Heart left ventricle (tissue), 16 donors: ENCODE measurements around the gene DHCR7. TPM values are rescaled to one million over a fixed set of nuclear protein-coding genes. Genes with fewer than 3 reads are reported as not detected.

Source experiments
- ATAC-seq, 4 donors: fragments of 200-7000 bp; cut with Tn5 transposase; one replicate each; pipeline ENCODE4 v1.9.1; 2020 to 2022; ENCODE audit warnings: moderate library complexity in 4 of 4, mild to moderate bottlenecking in 3 of 4, moderate number of reproducible peaks in 1 of 4
- DNase-seq, 5 donors: peaks; one replicate each; pipeline ENCODE4 v3.0.0-alpha.2; 2020
- H3K27ac ChIP-seq, 12 donors: fragments of 200-600 bp; sonication (generic) in 4 of 12; one replicate each; pipeline versions ENCODE4 v1.5.0 to v1.8.0; 2016 to 2022; ENCODE audit warnings: mild to moderate bottlenecking in 2 of 12
- H3K27me3 ChIP-seq, 9 donors: fragments of 200-600 bp; sonication (generic) in 2 of 9; one replicate each; pipeline versions ENCODE4 v1.5.1 to v1.8.0; 2016 to 2022; ENCODE audit warnings: mild to moderate bottlenecking in 3 of 9
- H3K36me3 ChIP-seq, 9 donors: fragments of 200-600 bp; sonication (generic) in 2 of 9; one replicate each; pipeline versions ENCODE4 v1.5.0 to v1.8.0; 2018 to 2022; ENCODE audit warnings: mild to moderate bottlenecking in 2 of 9
- H3K4me1 ChIP-seq, 12 donors: fragments of 200-600 bp; sonication (generic) in 4 of 12; one replicate each; pipeline versions ENCODE4 v1.5.0 to v1.8.0; 2016 to 2022; ENCODE audit warnings: mild to moderate bottlenecking in 3 of 12
- H3K4me3 ChIP-seq, 12 donors: fragments of 200-600 bp; sonication (generic) in 4 of 12; one replicate each; pipeline versions ENCODE4 v1.5.0 to v1.8.0; 2017 to 2022; ENCODE audit warnings: mild to moderate bottlenecking in 9 of 12, moderate library complexity in 4 of 12
- H3K9me3 ChIP-seq, 12 donors: fragments of 200-600 bp; sonication (generic) in 4 of 12; one replicate each; pipeline versions ENCODE4 v1.5.0 to v1.8.0; 2016 to 2022; ENCODE audit warnings: mild to moderate bottlenecking in 1 of 12
- POLR2A ChIP-seq, 2 donors: fragments of 450-650 bp; IDR thresholded peaks; one replicate each; pipeline ENCODE4 v1.6.1; 2017; ENCODE audit warnings: antibody characterized with exemption in 2 of 2, mild to moderate bottlenecking in 2 of 2, moderate library complexity in 2 of 2
- WGBS, 4 donors: extraction: QIAGEN DNeasy Blood & Tissue Kit in 2 of 4; methylation state at CpG; one replicate each; pipeline versions ENCODE4 v1.1.5 to v1.1.7; 2013 to 2018; 5-methylcytosine and 5-hydroxymethylcytosine counted together
- intact Hi-C, 10 donors: fragments of 100-400 bp; cut with DNase I; formaldehyde crosslinking; loops; one replicate each; pipeline versions ENCODE4 v1.11.1 to v1.14.2; 2022
- polyA plus RNA-seq, 2 donors: library from polyadenylated mRNA; stranded (reverse); fragments of 200-250 nt; gene quantifications; one replicate each; pipeline ENCODE4 v1.2.3, GENCODE V29; 2013
- total RNA-seq, 9 donors: library from RNA; depleted of rRNA in 2 of 9; stranded (reverse); fragments of >200 nt in 2 of 9; fragmentation: NEBNext Ultra II Directional in 3 of 9; extraction: Animal tissue kit (Norgen Biotek cat#: 25700) in 3 of 9; gene quantifications; one replicate each; pipeline versions ENCODE4 v1.1.0 to v1.2.4, GENCODE V29; 2016 to 2023
- TF ChIP-seq, protein P1 (sequence below), 12 donors: fragments of 200-600 bp; sonication (generic) in 4 of 12; IDR thresholded peaks; one replicate each; pipeline versions ENCODE4 v1.5.0 to v1.8.0; 2018 to 2022; ENCODE audit warnings: antibody characterized with exemption in 12 of 12, mild to moderate bottlenecking in 5 of 12
- donor health status: ischemic (EF 13 %, LVEDD 7.1; RV severe dilation, severe dysfunction).
- donor health status: healthy with polysubstance abuse.
- donor health status: DM: no; HTN: yes; CAD: no.
- donor health status: DM: no; HTN: no; CAD: no.
- donor health status: ischemic (EF 25% LVEDD 6.9; RV normal size, moderate dysfunction).
- donor health status: ischemic (EF 25% LVEDD 5.7; RV mildly dilated, moderate dysfunction).
- donor health status: healthy.
- donor health status: DM: yes; HTN: yes; CAD: no.
- donor health status: ischemic (EF 35%, LVEDD 5.7; RV mildly dilated, moderate dysfunction).
- donor health status: nonischemic (EF 11% LVEDD 7.7; RV severe dilation, severe dysfunction).
- donor health status: DM: yes; HTN: yes; CAD: no.
- donor health status: PGD.
- donor health status: ischemic (EF 29% LVEDD 5.4; RV normal size, mild dysfunction).
- donor health status: nonischemic (EF 23%, LVEDD 6.1; RV moderate dilation, normal function).

The DHCR7 gene
- total and polyA plus RNA-seq, 11 donors = 12.6 to 44.5 (median 25.8) TPM

- Histone ChIP-seq H3K9me3 (no peaks in the 10 kb centered on the region), H3K36me3 (peaks cover 0 to 88% (median 55%) of the 10 kb centered on the region in 9 donors), H3K4me1 (peaks cover 0 to 8% (median 0%) of the 10 kb centered on the region in 12 donors), H3K4me3 (no peak overlapping the region), H3K27ac (no peak overlapping the region), H3K27me3 (no peaks in the 10 kb centered on the region)
- DNase-seq (no peak), ATAC-seq (no peak)
- TF ChIP-seq, protein P1, sequence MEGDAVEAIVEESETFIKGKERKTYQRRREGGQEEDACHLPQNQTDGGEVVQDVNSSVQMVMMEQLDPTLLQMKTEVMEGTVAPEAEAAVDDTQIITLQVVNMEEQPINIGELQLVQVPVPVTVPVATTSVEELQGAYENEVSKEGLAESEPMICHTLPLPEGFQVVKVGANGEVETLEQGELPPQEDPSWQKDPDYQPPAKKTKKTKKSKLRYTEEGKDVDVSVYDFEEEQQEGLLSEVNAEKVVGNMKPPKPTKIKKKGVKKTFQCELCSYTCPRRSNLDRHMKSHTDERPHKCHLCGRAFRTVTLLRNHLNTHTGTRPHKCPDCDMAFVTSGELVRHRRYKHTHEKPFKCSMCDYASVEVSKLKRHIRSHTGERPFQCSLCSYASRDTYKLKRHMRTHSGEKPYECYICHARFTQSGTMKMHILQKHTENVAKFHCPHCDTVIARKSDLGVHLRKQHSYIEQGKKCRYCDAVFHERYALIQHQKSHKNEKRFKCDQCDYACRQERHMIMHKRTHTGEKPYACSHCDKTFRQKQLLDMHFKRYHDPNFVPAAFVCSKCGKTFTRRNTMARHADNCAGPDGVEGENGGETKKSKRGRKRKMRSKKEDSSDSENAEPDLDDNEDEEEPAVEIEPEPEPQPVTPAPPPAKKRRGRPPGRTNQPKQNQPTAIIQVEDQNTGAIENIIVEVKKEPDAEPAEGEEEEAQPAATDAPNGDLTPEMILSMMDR (IDR thresholded peaks at IDR 0.05) = no peak
- TF ChIP-seq POLR2A (IDR thresholded peaks at IDR 0.05) = no peak
- intact Hi-C loops = no loop called here
- 94 to 98% (median 95%) methylated on average over 16 to 19 of the region's 19 CpGs for WGBS, 4 donors
These were observed 43.3 kb upstream of the DHCR7 start for GRCh38 chr11:71491531-71491930.

DNA sequence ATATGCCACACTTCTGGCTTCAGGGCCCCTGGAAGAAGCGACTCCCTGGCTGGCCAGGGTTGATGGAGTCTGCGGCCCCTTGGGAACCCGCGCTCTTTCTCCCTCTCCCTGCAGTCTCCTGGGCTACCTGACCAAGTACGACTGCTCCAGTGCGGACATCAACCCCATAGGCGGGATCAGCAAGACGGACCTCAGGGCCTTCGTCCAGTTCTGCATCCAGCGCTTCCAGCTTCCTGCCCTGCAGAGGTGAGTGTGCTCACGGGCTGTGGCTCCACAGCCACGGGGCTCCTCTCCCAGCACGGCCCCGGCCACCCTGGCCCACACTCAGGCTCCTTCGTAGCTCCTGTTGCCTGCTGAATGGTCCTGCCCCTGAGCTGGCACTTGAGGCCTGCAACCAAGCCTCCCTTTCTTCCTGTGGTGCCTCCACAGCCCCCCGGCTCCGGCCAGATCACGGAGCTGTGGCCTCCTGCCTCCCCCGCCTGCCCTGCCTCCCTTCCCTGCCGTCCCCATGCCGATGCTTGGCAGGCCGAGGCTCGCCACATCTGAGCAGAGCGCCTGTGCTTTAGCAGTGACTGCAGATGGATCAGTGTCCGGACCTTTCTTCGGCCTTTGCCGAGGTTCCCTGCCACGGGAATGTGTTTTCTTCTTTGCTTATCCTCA is 42.7 kb upstream of the DHCR7 start:
- TF ChIP-seq, protein P1 (IDR thresholded peaks at IDR 0.05) = no peak
- TF ChIP-seq POLR2A (IDR thresholded peaks at IDR 0.05) = no peak
- WGBS, 4 donors = 95 to 97% (median 97%) methylated on average over 26 to 28 of the region's 28 CpGs

DNA sequence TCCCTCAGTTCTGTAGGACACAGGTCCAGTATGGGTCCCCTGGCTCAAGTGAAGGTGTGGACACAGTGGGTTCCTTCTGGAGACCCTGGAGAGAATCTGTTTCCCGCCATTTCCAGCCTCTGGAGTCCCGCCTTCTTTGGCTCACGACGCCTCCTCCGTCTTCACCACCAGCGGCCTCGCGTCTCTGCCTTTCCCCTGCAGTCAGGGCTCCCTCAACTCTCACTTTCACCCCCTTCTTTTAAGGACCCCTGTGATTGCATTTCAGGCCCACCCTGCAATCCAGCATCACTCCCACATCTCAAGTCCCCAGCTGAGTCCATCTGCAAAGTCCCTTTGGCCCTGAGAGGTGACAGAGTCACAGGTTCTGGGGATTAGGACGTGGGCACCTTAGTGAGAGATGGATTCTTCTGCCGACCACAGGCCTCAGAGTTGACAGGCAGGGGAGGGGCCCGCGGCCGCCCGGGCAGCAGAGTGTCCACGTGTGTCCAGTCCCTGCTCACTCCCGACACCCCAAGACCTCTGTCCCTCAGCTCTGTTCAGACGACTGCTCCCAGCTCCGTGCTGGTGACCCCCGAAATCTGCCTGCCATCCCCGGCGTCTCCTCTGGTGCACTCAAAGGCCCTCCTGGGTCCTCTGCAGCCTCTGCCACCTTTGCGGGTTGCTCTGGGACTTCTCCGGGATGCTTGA is 42.0 kb upstream of the DHCR7 start:
- DNase-seq = peak in 1 of 5 donors; percentile 11

More for the DNA sequence above, 42.7 kb upstream of the DHCR7 start:
- intact Hi-C loops = no loop called here
- ATAC-seq (no peak), DNase-seq (peak in 1 of 5 donors; percentile 12)
- H3K4me3 ChIP-seq = no peak overlapping the region
- H3K36me3 ChIP-seq = peaks cover 0 to 88% (median 52%) of the 10 kb centered on the region in 9 donors
- peaks cover 0 to 8% (median 0%) of the 10 kb centered on the region in 12 donors for H3K4me1 ChIP-seq
- no peak overlapping the region for H3K27ac ChIP-seq
- no peaks in the 10 kb centered on the region for H3K27me3 ChIP-seq
- no peaks in the 10 kb centered on the region for H3K9me3 ChIP-seq

More for the DNA sequence above, 42.0 kb upstream of the DHCR7 start:
- peaks cover 0 to 88% (median 52%) of the 10 kb centered on the region in 9 donors for H3K36me3 ChIP-seq
- no peaks in the 10 kb centered on the region for H3K9me3 ChIP-seq
- intact Hi-C loops = no loop called here
- H3K27me3 ChIP-seq = no peaks in the 10 kb centered on the region
- TF ChIP-seq, protein P1 (IDR thresholded peaks at IDR 0.05) = no peak
- no peak for TF ChIP-seq POLR2A (IDR thresholded peaks at IDR 0.05)
- H3K27ac ChIP-seq = no peak overlapping the region
- no peak overlapping the region for H3K4me3 ChIP-seq
- peaks cover 0 to 8% (median 0%) of the 10 kb centered on the region in 12 donors for H3K4me1 ChIP-seq
- 91 to 97% (median 94%) methylated on average over 22 to 23 of the region's 23 CpGs for WGBS, 4 donors
- no peak for ATAC-seq
